HEK293 (cell line): ENCODE results near the gene MPZL3.

Source experiments
- BCL11A ChIP-seq: fragments of 450-650 bp; formaldehyde crosslinking; IDR thresholded peaks from 2 replicates; pipeline ENCODE4 v1.5.1; 2016; ENCODE audit warnings: low read depth, missing biosample characterization, missing genetic modification characterization
- MYNN ChIP-seq: fragments of 450-650 bp; formaldehyde crosslinking; IDR thresholded peaks from 2 replicates; pipeline ENCODE4 v1.5.1; 2016; ENCODE audit warnings: missing biosample characterization, missing genetic modification characterization, borderline replicate concordance
- SCRT1 ChIP-seq: fragments of 450-650 bp; formaldehyde crosslinking; IDR thresholded peaks from 2 replicates; pipeline ENCODE4 v1.5.1; 2016; ENCODE audit warnings: missing biosample characterization, missing genetic modification characterization, borderline replicate concordance
- YY1 ChIP-seq: fragments of 450-650 bp; formaldehyde crosslinking; IDR thresholded peaks from 2 replicates; pipeline ENCODE4 v1.5.1; 2018; ENCODE audit warnings: missing biosample characterization, missing genetic modification characterization
- ZNF248 ChIP-seq: fragments of 450-650 bp; formaldehyde crosslinking; IDR thresholded peaks from 2 replicates; pipeline ENCODE4 v1.5.1; 2017; ENCODE audit warnings: missing biosample characterization, missing genetic modification characterization
- ZNF549 ChIP-seq: fragments of 450-650 bp; IDR thresholded peaks from 2 replicates; pipeline ENCODE4 v1.5.1; 2018; ENCODE audit warnings: missing biosample characterization, missing genetic modification characterization, mild to moderate bottlenecking, inconsistent platforms, moderate library complexity
- TF ChIP-seq, protein P1 (sequence below): fragments of 450-650 bp; formaldehyde crosslinking; IDR thresholded peaks from 2 replicates; pipeline ENCODE4 v1.5.1; 2016; ENCODE audit warnings: missing biosample characterization, missing genetic modification characterization, low read depth
- TF ChIP-seq, protein P2 (sequence below): fragments of 450-650 bp; formaldehyde crosslinking; IDR thresholded peaks from 2 replicates; pipeline ENCODE4 v1.5.1; 2016; ENCODE audit warnings: missing biosample characterization, missing genetic modification characterization

DNA sequence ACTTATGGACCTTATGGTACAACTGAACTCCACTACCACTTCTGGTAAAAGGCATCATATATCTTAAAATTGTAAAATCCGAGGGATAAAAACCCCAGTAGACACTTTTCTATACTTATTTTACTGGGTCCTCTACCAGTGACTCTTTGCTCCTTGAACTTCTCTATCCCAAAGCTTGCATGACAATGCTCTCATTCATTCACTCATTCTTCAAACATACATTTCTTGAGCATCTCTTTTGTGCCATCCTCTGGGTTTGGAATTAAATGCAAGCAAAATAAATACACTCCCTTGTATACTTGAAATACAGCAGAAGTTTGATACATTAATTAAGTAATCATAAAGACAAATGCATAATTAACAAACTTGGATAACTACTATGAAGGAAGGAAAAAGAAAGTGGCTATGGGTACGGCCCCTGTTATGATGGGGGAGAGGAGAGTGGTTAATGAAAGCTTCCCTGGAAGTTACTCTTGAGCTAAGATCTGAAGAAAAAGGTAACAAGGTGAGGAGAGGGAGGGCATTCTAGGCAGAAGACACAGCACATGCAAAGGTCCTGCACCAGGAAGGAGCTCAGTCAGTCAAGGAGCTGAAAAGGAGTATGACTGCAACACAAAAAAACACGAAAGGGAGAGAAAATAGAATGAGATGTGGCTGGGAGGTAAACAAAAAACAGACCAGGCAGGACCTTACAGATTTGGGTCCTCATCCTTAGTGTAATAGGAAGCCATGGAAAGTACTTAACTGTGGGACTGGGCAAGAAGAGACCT lies 8.0 kb downstream of the MPZL3 start:
- TF ChIP-seq, protein P1, sequence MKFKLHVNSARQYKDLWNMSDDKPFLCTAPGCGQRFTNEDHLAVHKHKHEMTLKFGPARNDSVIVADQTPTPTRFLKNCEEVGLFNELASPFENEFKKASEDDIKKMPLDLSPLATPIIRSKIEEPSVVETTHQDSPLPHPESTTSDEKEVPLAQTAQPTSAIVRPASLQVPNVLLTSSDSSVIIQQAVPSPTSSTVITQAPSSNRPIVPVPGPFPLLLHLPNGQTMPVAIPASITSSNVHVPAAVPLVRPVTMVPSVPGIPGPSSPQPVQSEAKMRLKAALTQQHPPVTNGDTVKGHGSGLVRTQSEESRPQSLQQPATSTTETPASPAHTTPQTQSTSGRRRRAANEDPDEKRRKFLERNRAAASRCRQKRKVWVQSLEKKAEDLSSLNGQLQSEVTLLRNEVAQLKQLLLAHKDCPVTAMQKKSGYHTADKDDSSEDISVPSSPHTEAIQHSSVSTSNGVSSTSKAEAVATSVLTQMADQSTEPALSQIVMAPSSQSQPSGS (tag by site-specific recombination) = no peak
- TF ChIP-seq, protein P2, sequence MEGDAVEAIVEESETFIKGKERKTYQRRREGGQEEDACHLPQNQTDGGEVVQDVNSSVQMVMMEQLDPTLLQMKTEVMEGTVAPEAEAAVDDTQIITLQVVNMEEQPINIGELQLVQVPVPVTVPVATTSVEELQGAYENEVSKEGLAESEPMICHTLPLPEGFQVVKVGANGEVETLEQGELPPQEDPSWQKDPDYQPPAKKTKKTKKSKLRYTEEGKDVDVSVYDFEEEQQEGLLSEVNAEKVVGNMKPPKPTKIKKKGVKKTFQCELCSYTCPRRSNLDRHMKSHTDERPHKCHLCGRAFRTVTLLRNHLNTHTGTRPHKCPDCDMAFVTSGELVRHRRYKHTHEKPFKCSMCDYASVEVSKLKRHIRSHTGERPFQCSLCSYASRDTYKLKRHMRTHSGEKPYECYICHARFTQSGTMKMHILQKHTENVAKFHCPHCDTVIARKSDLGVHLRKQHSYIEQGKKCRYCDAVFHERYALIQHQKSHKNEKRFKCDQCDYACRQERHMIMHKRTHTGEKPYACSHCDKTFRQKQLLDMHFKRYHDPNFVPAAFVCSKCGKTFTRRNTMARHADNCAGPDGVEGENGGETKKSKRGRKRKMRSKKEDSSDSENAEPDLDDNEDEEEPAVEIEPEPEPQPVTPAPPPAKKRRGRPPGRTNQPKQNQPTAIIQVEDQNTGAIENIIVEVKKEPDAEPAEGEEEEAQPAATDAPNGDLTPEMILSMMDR (tag by site-specific recombination) = no peak
- TF ChIP-seq ZNF549 (tag by site-specific recombination) (no peak), SCRT1 (tag by site-specific recombination) (no peak), YY1 (tag by site-specific recombination) (no peak), MYNN (tag by site-specific recombination) (no peak), BCL11A (no peak), ZNF248 (tag by site-specific recombination) (no peak)
